ENCODE measurements around the gene LSM2.
A peak's percentile ranks its signal among the peaks of the same experiment; 100 is the strongest.
"Not testable (repeated sequence)": the region's sequence is repeated elsewhere in the genome, so short reads cannot be mapped to it uniquely, and the experiment has no call there.

LSM2 gene

DNA sequence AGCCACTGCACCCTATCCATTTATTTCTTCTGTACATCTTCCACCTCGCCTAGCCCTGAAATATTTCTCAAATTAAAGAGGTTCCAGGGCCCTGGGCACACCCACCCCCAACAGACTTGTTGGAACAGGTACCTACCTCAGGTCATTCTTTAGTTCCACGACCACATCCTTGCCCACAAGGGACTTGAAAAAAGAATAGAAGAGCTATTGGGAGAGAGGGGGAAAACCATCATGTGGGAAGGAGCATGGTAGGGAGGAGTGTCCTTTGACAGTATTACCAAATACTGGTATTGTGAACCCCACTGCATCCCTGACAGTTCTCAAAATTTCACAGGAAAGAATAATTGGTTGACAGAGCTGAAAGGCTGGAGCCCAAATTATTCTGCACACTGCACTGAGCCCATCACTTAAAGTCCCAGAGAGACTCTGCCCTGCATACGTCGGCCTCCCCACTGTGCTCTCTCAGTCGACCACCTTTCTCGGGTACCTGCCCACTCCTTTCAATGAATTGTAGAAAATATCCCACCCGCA lies 762 bp downstream of the LSM2 start:
- WGBS, 2 donors (ENCODE audit: extremely low coverage in 2 of 2, insufficient read length in 2 of 2, insufficient replicate concordance in 1 of 2): no CpG with 5 or more reads among the region's 7 CpGs
- no peaks in the 10 kb centered on the region for H3K9me3 ChIP-seq (replicated peaks in 1 of 2; ENCODE audit: control insufficient read depth in 2 of 2, insufficient read depth in 1 of 2, low read depth in 1 of 2, low read length in 2 of 2)

DNA sequence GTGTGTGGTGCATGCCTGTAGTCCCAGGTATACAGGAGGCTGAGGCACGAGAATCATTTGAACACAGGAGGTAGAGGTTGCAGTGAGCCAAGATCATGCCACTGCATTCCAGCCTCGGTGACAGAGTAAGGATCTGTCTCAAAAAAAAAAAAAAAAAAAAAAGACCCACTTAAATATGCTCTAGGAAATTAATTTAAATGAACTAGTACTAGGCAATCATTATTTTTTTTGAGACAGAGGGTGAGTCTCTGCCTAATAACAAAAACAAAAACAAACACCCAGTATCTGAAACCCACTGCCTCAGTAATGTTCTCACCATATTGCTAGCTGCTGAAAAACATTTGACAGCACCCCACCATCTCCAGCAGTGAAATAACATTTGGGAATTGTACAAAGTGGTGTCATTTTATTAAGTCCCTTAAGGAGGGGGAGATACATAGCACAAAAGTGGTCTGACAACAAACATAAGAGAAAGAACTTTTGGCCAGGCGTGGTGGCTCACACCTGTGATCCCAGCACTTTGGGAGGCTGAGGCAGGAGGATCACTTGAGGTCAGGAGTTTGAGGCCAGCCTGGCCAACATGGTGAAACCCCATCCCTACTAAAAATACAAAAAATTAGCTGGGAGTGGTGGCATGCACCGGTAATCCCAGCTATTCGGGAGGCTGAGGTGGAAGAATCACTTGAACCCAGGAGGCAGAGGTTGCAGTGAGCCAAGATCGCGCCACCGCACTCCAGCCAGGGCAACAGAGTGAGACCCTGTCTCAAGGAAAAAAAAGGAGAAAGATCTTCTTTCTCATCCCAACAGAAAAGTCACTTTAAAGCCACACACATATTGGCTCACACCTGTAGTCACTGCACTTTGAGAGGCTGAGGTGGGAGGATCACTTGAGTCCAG lies 5.5 kb downstream of the LSM2 start:
- not testable (repeated sequence) for H2AK5ac ChIP-seq (ENCODE audit: low read depth, low read length); H2BK12ac ChIP-seq (ENCODE audit: low read length); H3K9ac ChIP-seq (ENCODE audit: low read depth, low read length, poor library complexity); H2AFZ ChIP-seq (ENCODE audit: low read length); H2BK15ac ChIP-seq (ENCODE audit: low read length); H2BK120ac ChIP-seq (ENCODE audit: low read depth, low read length); H2BK5ac ChIP-seq (ENCODE audit: low read length); H3K79me1 ChIP-seq (ENCODE audit: low read depth, low read length); H3K4ac ChIP-seq (ENCODE audit: low read length); H3K4me2 ChIP-seq (ENCODE audit: insufficient read depth, low read length, poor library complexity, severe bottlenecking); H3K4me1 ChIP-seq (ENCODE audit: control insufficient read depth in 2 of 2, insufficient read depth in 1 of 2, low read depth in 1 of 2, low read length in 2 of 2); H3K27me3 ChIP-seq (ENCODE audit: control insufficient read depth in 3 of 3, insufficient read depth in 3 of 3, low read depth in 1 of 3, low read length in 3 of 3); H3K4me3 ChIP-seq (ENCODE audit: low read length in 2 of 2); H3K18ac ChIP-seq (ENCODE audit: low read length); H4K91ac ChIP-seq (ENCODE audit: low read depth, low read length, poor library complexity); H3K14ac ChIP-seq (ENCODE audit: low read length); H3K23ac ChIP-seq (ENCODE audit: low read depth, low read length, poor library complexity); H3K9me3 ChIP-seq (replicated peaks in 1 of 2; ENCODE audit: control insufficient read depth in 2 of 2, insufficient read depth in 1 of 2, low read depth in 1 of 2, low read length in 2 of 2); H3K27ac ChIP-seq (replicated peaks; ENCODE audit: low read length); H4K8ac ChIP-seq (ENCODE audit: low read depth, low read length); DNase-seq (ENCODE audit: low spot score)
- peaks cover 10 to 76% of the 10 kb centered on the region in 2 donors for H3K36me3 ChIP-seq (replicated peaks in 1 of 2; ENCODE audit: control insufficient read depth in 2 of 2, insufficient read depth in 2 of 2, low read length in 2 of 2)
- no CpG with 5 or more reads among the region's 8 CpGs for WGBS, 2 donors (ENCODE audit: extremely low coverage in 2 of 2, insufficient read length in 2 of 2, insufficient replicate concordance in 1 of 2)

More for the DNA sequence above, 762 bp downstream of the LSM2 start:
- H3K4me3 ChIP-seq (ENCODE audit: low read length in 2 of 2): peak overlapping the region; percentile 76 to 100
- peak overlapping the region; percentile 12 for H3K18ac ChIP-seq (ENCODE audit: low read length)
- peak overlapping the region; percentile 98 for H2AFZ ChIP-seq (ENCODE audit: low read length)
- H3K14ac ChIP-seq (ENCODE audit: low read length): no peak overlapping the region
- H3K9ac ChIP-seq (ENCODE audit: low read depth, low read length, poor library complexity): peak overlapping the region; percentile 71
- H4K91ac ChIP-seq (ENCODE audit: low read depth, low read length, poor library complexity): no peak overlapping the region
- H3K27me3 ChIP-seq (ENCODE audit: control insufficient read depth in 3 of 3, insufficient read depth in 3 of 3, low read depth in 1 of 3, low read length in 3 of 3): no peaks in the 10 kb centered on the region
- H2BK12ac ChIP-seq (ENCODE audit: low read length): no peak overlapping the region
- peak overlapping the region; percentile 74 for H3K4me2 ChIP-seq (ENCODE audit: insufficient read depth, low read length, poor library complexity, severe bottlenecking)
- no peak overlapping the region for H3K23ac ChIP-seq (ENCODE audit: low read depth, low read length, poor library complexity)
- H4K8ac ChIP-seq (ENCODE audit: low read depth, low read length): no peak overlapping the region
- H2BK15ac ChIP-seq (ENCODE audit: low read length): no peak overlapping the region
- peaks cover 2% of the 10 kb centered on the region for H3K79me1 ChIP-seq (ENCODE audit: low read depth, low read length)
- peaks cover 2% of the 10 kb centered on the region in 2 donors for H3K4me1 ChIP-seq (ENCODE audit: control insufficient read depth in 2 of 2, insufficient read depth in 1 of 2, low read depth in 1 of 2, low read length in 2 of 2)
- no peak overlapping the region for H2BK120ac ChIP-seq (ENCODE audit: low read depth, low read length)
- H3K4ac ChIP-seq (ENCODE audit: low read length): no peak overlapping the region
- H2BK5ac ChIP-seq (ENCODE audit: low read length): no peak overlapping the region
- peaks cover 3 to 39% of the 10 kb centered on the region in 2 donors for H3K36me3 ChIP-seq (replicated peaks in 1 of 2; ENCODE audit: control insufficient read depth in 2 of 2, insufficient read depth in 2 of 2, low read length in 2 of 2)
- no peak for DNase-seq (ENCODE audit: low spot score)
- H2AK5ac ChIP-seq (ENCODE audit: low read depth, low read length): no peak overlapping the region
- H3K27ac ChIP-seq (replicated peaks; ENCODE audit: low read length): peak overlapping the region; percentile 96

DNA sequence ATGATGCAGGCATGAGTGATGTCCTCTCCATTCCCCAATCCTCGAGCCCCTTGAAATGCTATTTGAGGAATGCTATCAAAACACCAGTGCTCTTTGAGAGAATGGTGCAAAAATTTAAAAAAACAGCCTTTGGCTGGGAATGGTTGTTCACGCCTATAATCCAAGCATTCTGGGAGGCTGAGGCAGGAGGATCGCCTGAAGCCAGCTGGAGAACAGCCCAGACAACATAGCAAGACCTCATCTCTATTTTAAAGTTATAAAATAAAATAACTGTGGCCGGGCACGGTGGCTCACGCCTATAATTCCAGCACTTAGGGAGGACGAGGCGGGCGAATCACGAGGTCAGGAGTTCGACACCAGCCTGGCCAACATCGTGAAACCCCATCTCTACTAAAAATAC lies 7.0 kb downstream of the LSM2 start:
- H3K4me1 ChIP-seq (ENCODE audit: control insufficient read depth in 2 of 2, insufficient read depth in 1 of 2, low read depth in 1 of 2, low read length in 2 of 2): peaks cover 0 to 2% of the 10 kb centered on the region in 2 donors
- no peak overlapping the region for H3K27ac ChIP-seq (replicated peaks; ENCODE audit: low read length)
- no peak overlapping the region for H3K23ac ChIP-seq (ENCODE audit: low read depth, low read length, poor library complexity)
- H3K9ac ChIP-seq (ENCODE audit: low read depth, low read length, poor library complexity): no peak overlapping the region
- no peaks in the 10 kb centered on the region for H3K9me3 ChIP-seq (replicated peaks in 1 of 2; ENCODE audit: control insufficient read depth in 2 of 2, insufficient read depth in 1 of 2, low read depth in 1 of 2, low read length in 2 of 2)
- no peak overlapping the region for H4K91ac ChIP-seq (ENCODE audit: low read depth, low read length, poor library complexity)
- H2BK120ac ChIP-seq (ENCODE audit: low read depth, low read length): no peak overlapping the region
- H3K4me3 ChIP-seq (ENCODE audit: low read length in 2 of 2): no peak overlapping the region
- H3K14ac ChIP-seq (ENCODE audit: low read length): no peak overlapping the region
- no peak overlapping the region for H3K4me2 ChIP-seq (ENCODE audit: insufficient read depth, low read length, poor library complexity, severe bottlenecking)
- peaks cover 10 to 67% of the 10 kb centered on the region in 2 donors for H3K36me3 ChIP-seq (replicated peaks in 1 of 2; ENCODE audit: control insufficient read depth in 2 of 2, insufficient read depth in 2 of 2, low read length in 2 of 2)
- DNase-seq (ENCODE audit: low spot score): no peak
- no peak overlapping the region for H2AK5ac ChIP-seq (ENCODE audit: low read depth, low read length)
- no peak overlapping the region for H3K4ac ChIP-seq (ENCODE audit: low read length)
- H2BK12ac ChIP-seq (ENCODE audit: low read length): no peak overlapping the region
- H2AFZ ChIP-seq (ENCODE audit: low read length): no peak overlapping the region
- no peak overlapping the region for H2BK15ac ChIP-seq (ENCODE audit: low read length)
- no peaks in the 10 kb centered on the region for H3K79me1 ChIP-seq (ENCODE audit: low read depth, low read length)
- no CpG with 5 or more reads among the region's 12 CpGs for WGBS, 2 donors (ENCODE audit: extremely low coverage in 2 of 2, insufficient read length in 2 of 2, insufficient replicate concordance in 1 of 2)
- H3K27me3 ChIP-seq (ENCODE audit: control insufficient read depth in 3 of 3, insufficient read depth in 3 of 3, low read depth in 1 of 3, low read length in 3 of 3): no peaks in the 10 kb centered on the region
- H2BK5ac ChIP-seq (ENCODE audit: low read length): no peak overlapping the region
- H4K8ac ChIP-seq (ENCODE audit: low read depth, low read length): no peak overlapping the region
- no peak overlapping the region for H3K18ac ChIP-seq (ENCODE audit: low read length)

- Histone ChIP-seq H3K4me1 (ENCODE audit: control insufficient read depth in 2 of 2, insufficient read depth in 1 of 2, low read depth in 1 of 2, low read length in 2 of 2) (peaks cover 0 to 5% of the 10 kb centered on the region in 2 donors), H3K79me1 (ENCODE audit: low read depth, low read length) (no peaks in the 10 kb centered on the region), H2AFZ (ENCODE audit: low read length) (no peak overlapping the region), H2BK5ac (ENCODE audit: low read length) (no peak overlapping the region), H3K4ac (ENCODE audit: low read length) (no peak overlapping the region), H3K27ac (replicated peaks; ENCODE audit: low read length) (no peak overlapping the region), H2BK15ac (ENCODE audit: low read length) (no peak overlapping the region), H2AK5ac (ENCODE audit: low read depth, low read length) (no peak overlapping the region), H3K4me2 (ENCODE audit: insufficient read depth, low read length, poor library complexity, severe bottlenecking) (no peak overlapping the region), H3K18ac (ENCODE audit: low read length) (no peak overlapping the region), H3K9me3 (replicated peaks in 1 of 2; ENCODE audit: control insufficient read depth in 2 of 2, insufficient read depth in 1 of 2, low read depth in 1 of 2, low read length in 2 of 2) (no peaks in the 10 kb centered on the region), H3K27me3 (ENCODE audit: control insufficient read depth in 3 of 3, insufficient read depth in 3 of 3, low read depth in 1 of 3, low read length in 3 of 3) (no peaks in the 10 kb centered on the region), H4K91ac (ENCODE audit: low read depth, low read length, poor library complexity) (no peak overlapping the region), H2BK120ac (ENCODE audit: low read depth, low read length) (no peak overlapping the region), H2BK12ac (ENCODE audit: low read length) (no peak overlapping the region), H3K14ac (ENCODE audit: low read length) (no peak overlapping the region), H3K4me3 (ENCODE audit: low read length in 2 of 2) (peak overlapping the region in 1 of 2 donors; percentile 51), H4K8ac (ENCODE audit: low read depth, low read length) (no peak overlapping the region), H3K36me3 (replicated peaks in 1 of 2; ENCODE audit: control insufficient read depth in 2 of 2, insufficient read depth in 2 of 2, low read length in 2 of 2) (peaks cover 9 to 59% of the 10 kb centered on the region in 2 donors), H3K23ac (ENCODE audit: low read depth, low read length, poor library complexity) (no peak overlapping the region), H3K9ac (ENCODE audit: low read depth, low read length, poor library complexity) (no peak overlapping the region)
- WGBS, 2 donors (ENCODE audit: extremely low coverage in 2 of 2, insufficient read length in 2 of 2, insufficient replicate concordance in 1 of 2): no CpG with 5 or more reads among the region's 5 CpGs
- DNase-seq (ENCODE audit: low spot score): no peak
Observed at GRCh38 chr6:31797588-31797987, 9.2 kb downstream of the LSM2 start.
